Nephron progenitor cell (in vitro differentiated cells): ENCODE measurements around the gene PNKD.

ENCODE experiments used
- DNase-seq: peaks from one replicate; pipeline ENCODE4 v3.0.0; 2021
- H3K27ac Mint-ChIP-seq: 2 replicates; pipeline ENCODE4 v1.8.0; 2021; ENCODE audit warnings: mild to moderate bottlenecking, moderate library complexity, mixed read lengths
- H3K27me3 Mint-ChIP-seq: 2 replicates; pipeline ENCODE4 v1.8.0; 2021; ENCODE audit warnings: mild to moderate bottlenecking, low read depth, mixed read lengths; ENCODE audit not compliant: poor library complexity
- H3K36me3 Mint-ChIP-seq: 2 replicates; pipeline ENCODE4 v1.8.0; 2021; ENCODE audit warnings: low read depth, mixed read lengths
- H3K4me1 Mint-ChIP-seq: 2 replicates; pipeline ENCODE4 v1.8.0; 2021; ENCODE audit warnings: mixed read lengths
- H3K4me3 Mint-ChIP-seq: 2 replicates; pipeline ENCODE4 v1.8.0; 2021; ENCODE audit warnings: mild to moderate bottlenecking, moderate library complexity, mixed read lengths
- H3K9me3 Mint-ChIP-seq: 2 replicates; pipeline ENCODE4 v1.8.0; 2021; ENCODE audit warnings: mild to moderate bottlenecking, moderate library complexity, mixed read lengths
- CTCF ChIP-seq: fragments of 200-600 bp; sonication (generic); IDR thresholded peaks from 2 replicates; pipeline ENCODE4 v1.5.0; 2021; ENCODE audit warnings: antibody characterized with exemption

The PNKD gene

GRCh38 chr2:218262237-218262600, 8.1 kb upstream of the PNKD start:
- no peak overlapping the region for H3K4me3 Mint-ChIP-seq
- DNase-seq: no peak

GRCh38 chr2:218262631-218263586, 7.4 kb upstream of the PNKD start:
- peaks cover 51% of the 10 kb centered on the region for H3K4me1 Mint-ChIP-seq
- no peak for DNase-seq
- no peak overlapping the region for H3K4me3 Mint-ChIP-seq
- no peak for TF ChIP-seq CTCF
- H3K27ac Mint-ChIP-seq: peak overlapping the region; percentile 75
- H3K9me3 Mint-ChIP-seq: no peaks in the 10 kb centered on the region
- peaks cover 24% of the 10 kb centered on the region for H3K36me3 Mint-ChIP-seq
- no peaks in the 10 kb centered on the region for H3K27me3 Mint-ChIP-seq

More at GRCh38 chr2:218262237-218262600, 8.1 kb upstream of the PNKD start:
- H3K27me3 Mint-ChIP-seq: no peaks in the 10 kb centered on the region
- H3K4me1 Mint-ChIP-seq: peaks cover 50% of the 10 kb centered on the region
- H3K9me3 Mint-ChIP-seq: no peaks in the 10 kb centered on the region
- no peak overlapping the region for H3K27ac Mint-ChIP-seq
- no peak for TF ChIP-seq CTCF
- H3K36me3 Mint-ChIP-seq: peaks cover 18% of the 10 kb centered on the region

- peak overlapping the region; percentile 52 for H3K27ac Mint-ChIP-seq
- H3K9me3 Mint-ChIP-seq: no peaks in the 10 kb centered on the region
- peaks cover 47% of the 10 kb centered on the region for H3K4me1 Mint-ChIP-seq
- no peaks in the 10 kb centered on the region for H3K27me3 Mint-ChIP-seq
- no peak for TF ChIP-seq CTCF
- no peak overlapping the region for H3K4me3 Mint-ChIP-seq
- peaks cover 24% of the 10 kb centered on the region for H3K36me3 Mint-ChIP-seq
- no peak for DNase-seq
These were observed 6.3 kb upstream of the PNKD start for GRCh38 chr2:218263817-218264641.

GRCh38 chr2:218264773-218265561, 5.4 kb upstream of the PNKD start:
- no peaks in the 10 kb centered on the region for H3K27me3 Mint-ChIP-seq
- H3K4me1 Mint-ChIP-seq: peaks cover 44% of the 10 kb centered on the region
- no peak for DNase-seq
- no peaks in the 10 kb centered on the region for H3K9me3 Mint-ChIP-seq
- no peak for TF ChIP-seq CTCF
- peaks cover 28% of the 10 kb centered on the region for H3K36me3 Mint-ChIP-seq
- no peak overlapping the region for H3K4me3 Mint-ChIP-seq
- H3K27ac Mint-ChIP-seq: no peak overlapping the region

GRCh38 chr2:218265626-218266025, 4.7 kb upstream of the PNKD start:
- H3K27ac Mint-ChIP-seq: no peak overlapping the region
- DNase-seq: no peak
- no peaks in the 10 kb centered on the region for H3K9me3 Mint-ChIP-seq
- H3K27me3 Mint-ChIP-seq: no peaks in the 10 kb centered on the region
- TF ChIP-seq CTCF: no peak
- peaks cover 28% of the 10 kb centered on the region for H3K36me3 Mint-ChIP-seq
- H3K4me3 Mint-ChIP-seq: no peak overlapping the region
- H3K4me1 Mint-ChIP-seq: peaks cover 38% of the 10 kb centered on the region
